KOPT-K1 (cell line): ENCODE data around the gene HIGD2B.
A peak's percentile ranks its signal among the peaks of the same experiment; 100 is the strongest.
"Not testable (repeated sequence)": the region's sequence is repeated elsewhere in the genome, so short reads cannot be mapped to it uniquely, and the experiment has no call there.

ENCODE experiments used
- H3K27ac ChIP-seq: fragments of 200-600 bp; sonication (generic); 2 replicates; pipeline ENCODE4 v1.5.1; 2016; ENCODE audit warnings: antibody characterized with exemption, mild to moderate bottlenecking, low read depth, low read length; ENCODE audit not compliant: poor library complexity, severe bottlenecking
- H3K36me3 ChIP-seq: fragments of 200-600 bp; sonication (generic); 2 replicates; pipeline ENCODE4 v1.5.1; 2017; ENCODE audit warnings: antibody characterized with exemption, mild to moderate bottlenecking, low read length, moderate library complexity; ENCODE audit not compliant: insufficient read depth
- H3K9me3 ChIP-seq: fragments of 200-600 bp; sonication (generic); 2 replicates; pipeline ENCODE4 v1.5.1; 2017; ENCODE audit warnings: antibody characterized with exemption, low read length, mild to moderate bottlenecking; ENCODE audit not compliant: insufficient read depth, poor library complexity, severe bottlenecking

HIGD2B gene

DNA sequence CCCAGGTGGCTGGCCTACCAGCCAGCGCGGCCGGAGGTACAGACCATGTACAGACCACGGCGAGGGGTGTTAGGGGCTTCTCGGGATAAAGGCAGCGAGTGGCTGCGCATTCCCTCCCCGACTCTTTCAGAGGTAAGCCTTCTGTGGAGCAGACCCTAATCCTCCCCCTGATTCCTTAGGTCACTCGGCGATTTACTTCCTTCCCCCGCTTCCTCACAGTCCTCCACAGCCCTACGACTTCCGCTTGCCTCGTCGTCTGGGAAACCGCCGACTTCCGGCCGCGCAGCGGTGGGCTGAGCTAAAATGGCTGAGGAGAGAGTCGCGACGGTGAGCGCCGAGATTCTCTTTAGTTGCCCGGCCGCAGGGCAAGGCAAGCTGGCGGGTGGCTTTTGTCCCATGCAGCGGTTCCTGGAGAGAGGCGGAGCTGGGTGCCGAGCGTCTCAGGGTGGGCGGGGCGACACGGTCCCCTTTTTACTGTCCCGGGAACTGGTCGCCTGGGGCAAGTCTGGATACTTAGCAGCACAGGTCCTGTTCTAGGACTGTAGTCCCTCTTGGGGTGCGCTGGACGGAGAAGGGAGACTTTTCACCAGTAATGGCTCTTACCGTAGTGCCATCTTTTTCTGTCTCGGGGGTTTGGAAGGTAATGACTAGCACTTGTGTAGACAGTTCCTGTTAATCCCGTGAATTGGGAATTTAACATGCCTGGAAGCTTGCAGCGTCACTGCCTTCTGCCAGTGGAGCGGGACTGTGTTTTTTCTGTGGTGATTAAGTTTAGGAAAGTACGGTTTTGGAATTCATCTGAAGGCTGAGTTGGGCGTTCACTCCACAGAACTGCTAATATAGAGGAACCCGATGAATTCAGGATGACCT is at the start of gene HIGD2B, which contains the start of gene BBS4:
TSS of gene HIGD2B (minus strand) at position 258 of the 870 bp plus-strand sequence. CDS start 9,808 bp downstream, outside the sequence.
TSS of gene BBS4 (plus strand) at position 283 of the 870 bp plus-strand sequence. CDS start at position 304, 21 bp downstream.
- peak within 1 kb of the TSS; percentile 71 for H3K27ac ChIP-seq
- no peaks in the 10 kb centered on the region for H3K36me3 ChIP-seq
- H3K9me3 ChIP-seq = no peaks in the 10 kb centered on the region

- Histone ChIP-seq H3K27ac (no peak overlapping the region), H3K36me3 (peaks cover 22% of the 10 kb centered on the region; the same call in 1 of the 2 replicates), H3K9me3 (no peaks in the 10 kb centered on the region)
These were observed 49.1 kb upstream of the HIGD2B start for GRCh38 chr15:72735111-72735510.

DNA sequence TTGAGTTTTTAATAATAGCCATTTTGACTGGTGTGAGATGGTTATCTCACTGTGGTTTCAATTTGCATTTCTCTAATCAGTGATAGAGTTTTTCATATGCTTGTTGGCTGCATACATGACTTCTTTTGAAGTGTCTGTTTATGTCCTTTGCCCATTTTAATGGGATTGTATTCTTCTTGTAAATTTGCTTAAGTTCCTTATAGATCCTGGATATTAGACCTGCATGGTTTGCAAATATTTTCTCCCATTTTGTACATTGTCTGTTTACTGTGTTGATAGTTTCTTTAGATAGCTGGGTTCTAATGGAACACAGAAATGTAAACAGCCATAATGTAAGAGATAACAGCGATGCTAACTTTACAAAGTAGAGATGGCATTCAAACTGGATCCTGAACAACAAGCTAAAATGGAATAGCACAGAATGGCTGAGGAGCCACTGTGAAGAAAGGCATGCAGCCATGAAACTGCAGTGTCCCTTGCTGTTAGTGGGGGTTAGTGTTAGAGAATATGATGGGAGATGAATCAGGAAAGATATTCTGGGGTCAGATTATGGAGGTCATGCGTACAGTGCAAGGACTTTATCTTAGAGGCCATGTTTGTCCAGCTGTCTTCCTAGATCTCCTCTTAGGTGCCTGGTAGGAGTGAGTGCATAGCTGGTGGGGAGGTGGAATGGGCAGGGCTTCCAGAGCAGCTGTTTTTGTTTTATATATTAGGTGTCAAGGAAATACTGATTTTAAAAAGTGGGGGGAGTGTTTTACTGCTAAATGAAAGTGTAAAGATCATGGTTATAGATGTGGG is 48.2 kb upstream of the HIGD2B start:
- Histone ChIP-seq H3K27ac (no peak overlapping the region), H3K9me3 (no peaks in the 10 kb centered on the region), H3K36me3 (peaks cover 22% of the 10 kb centered on the region; the same call in 1 of the 2 replicates)

DNA sequence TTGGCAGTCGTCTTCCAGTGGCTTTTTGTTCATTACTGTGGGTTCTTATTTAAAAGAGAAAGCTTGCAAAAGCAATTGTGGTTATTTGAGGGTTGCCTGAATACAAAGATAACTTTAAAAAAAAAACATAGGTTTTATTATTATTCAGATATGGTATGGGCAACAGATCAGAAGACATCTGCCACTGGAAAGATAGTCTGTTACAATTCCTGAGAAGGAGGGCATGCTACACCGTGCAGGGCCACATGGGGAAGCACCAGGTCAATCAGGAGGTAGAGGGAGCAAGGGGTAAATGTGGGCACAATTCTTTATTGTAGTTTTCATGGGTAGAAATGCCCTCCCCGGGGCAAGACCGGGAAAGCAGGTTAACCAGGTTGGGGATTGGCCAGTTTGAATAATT is 46.5 kb upstream of the HIGD2B start:
- H3K27ac ChIP-seq = no peak overlapping the region
- peaks cover 22% of the 10 kb centered on the region; the same call in 1 of the 2 replicates for H3K36me3 ChIP-seq
- H3K9me3 ChIP-seq = no peaks in the 10 kb centered on the region

DNA sequence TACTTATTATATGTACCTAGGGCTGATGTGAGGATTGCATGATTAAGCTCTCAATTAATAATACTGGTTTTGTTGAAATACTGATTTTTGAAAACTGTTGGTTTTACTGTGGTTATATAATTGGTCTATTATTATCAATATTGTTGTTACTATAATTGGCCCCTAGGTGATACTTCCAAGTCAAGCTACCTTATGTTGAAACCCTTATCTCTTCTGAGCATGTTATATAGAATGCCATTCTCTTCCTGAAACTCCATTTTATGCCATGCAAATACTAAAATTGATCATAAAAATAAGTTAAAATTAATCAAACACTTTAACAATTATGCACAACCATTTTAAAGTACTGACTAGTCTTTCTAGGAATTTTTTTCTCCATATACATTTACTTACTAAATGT is 46.1 kb upstream of the HIGD2B start:
- Histone ChIP-seq H3K27ac (no peak overlapping the region), H3K36me3 (peaks cover 19% of the 10 kb centered on the region; the same call in 1 of the 2 replicates), H3K9me3 (no peaks in the 10 kb centered on the region)

- no peaks in the 10 kb centered on the region for H3K9me3 ChIP-seq
- no peak overlapping the region for H3K27ac ChIP-seq
- peaks cover 9% of the 10 kb centered on the region; the same call in 1 of the 2 replicates for H3K36me3 ChIP-seq
These were observed 42.8 kb upstream of the HIGD2B start for GRCh38 chr15:72728821-72729220.

- not testable (repeated sequence) for H3K36me3 ChIP-seq, H3K27ac ChIP-seq, H3K9me3 ChIP-seq
These were observed 42.3 kb upstream of the HIGD2B start for GRCh38 chr15:72728249-72728648.

- Histone ChIP-seq H3K9me3 (no peaks in the 10 kb centered on the region), H3K27ac (no peak overlapping the region), H3K36me3 (peaks cover 9% of the 10 kb centered on the region; the same call in 1 of the 2 replicates)
These were observed 41.2 kb upstream of the HIGD2B start for GRCh38 chr15:72727154-72727553.

- H3K36me3 ChIP-seq, H3K9me3 ChIP-seq, H3K27ac ChIP-seq: not testable (repeated sequence)
These were observed 39.9 kb upstream of the HIGD2B start for GRCh38 chr15:72725851-72726250.

DNA sequence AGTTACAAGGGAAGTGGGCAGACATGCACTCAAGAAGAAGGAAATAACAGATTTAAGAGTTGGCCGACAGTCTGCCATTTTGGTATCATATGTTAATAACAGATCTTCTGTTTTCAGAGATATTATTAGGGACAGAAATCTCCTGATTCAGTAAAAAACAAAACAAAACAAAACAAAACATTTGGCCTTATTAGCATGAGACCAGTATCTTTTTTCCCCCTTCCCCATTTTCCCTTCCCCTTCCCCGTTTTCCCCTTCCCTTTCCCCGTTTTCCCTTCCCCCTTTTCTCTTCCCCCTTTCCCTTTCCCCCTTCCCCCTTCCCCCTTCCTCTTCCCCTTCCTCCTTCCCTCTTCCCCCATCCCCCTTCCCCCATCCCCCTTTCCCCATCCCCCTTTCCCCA is 39.5 kb upstream of the HIGD2B start:
- Histone ChIP-seq H3K36me3 (no peaks in the 10 kb centered on the region), H3K9me3 (no peaks in the 10 kb centered on the region), H3K27ac (no peak overlapping the region)

GRCh38 chr15:72724028-72724427 is 38.0 kb upstream of the HIGD2B start:
- no peaks in the 10 kb centered on the region for H3K9me3 ChIP-seq
- no peak overlapping the region for H3K27ac ChIP-seq
- no peaks in the 10 kb centered on the region for H3K36me3 ChIP-seq

- no peaks in the 10 kb centered on the region for H3K9me3 ChIP-seq
- no peaks in the 10 kb centered on the region for H3K36me3 ChIP-seq
- H3K27ac ChIP-seq = no peak overlapping the region
These were observed 36.2 kb upstream of the HIGD2B start for GRCh38 chr15:72722071-72722696.

GRCh38 chr15:72708551-72709303 is 22.7 kb upstream of the HIGD2B start:
- not testable (repeated sequence) for H3K36me3 ChIP-seq, H3K9me3 ChIP-seq, H3K27ac ChIP-seq

DNA sequence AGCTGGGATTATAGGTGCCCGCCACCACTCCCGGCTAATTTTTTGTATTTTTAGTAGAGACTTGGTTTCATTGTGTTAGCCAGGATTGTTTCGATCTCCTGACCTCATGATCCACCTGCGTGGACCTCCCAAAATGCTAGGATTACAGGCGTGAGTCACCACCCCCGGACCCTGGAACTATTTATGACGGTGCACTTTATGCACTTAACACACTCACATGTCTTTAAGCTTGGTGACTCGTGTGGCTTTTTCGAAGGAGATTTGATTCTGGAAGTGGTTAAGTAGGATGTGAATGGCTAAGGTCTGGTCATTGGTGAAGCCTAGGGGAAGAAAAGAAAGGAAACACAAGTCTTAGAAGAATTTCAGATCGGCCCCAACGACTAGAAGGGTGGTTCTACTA is 20.3 kb upstream of the HIGD2B start:
- H3K36me3 ChIP-seq = no peaks in the 10 kb centered on the region
- no peak overlapping the region for H3K27ac ChIP-seq

More for the DNA sequence above, 20.3 kb upstream of the HIGD2B start:
- H3K9me3 ChIP-seq = no peaks in the 10 kb centered on the region
